ENCODE measurements around the gene MAN2A1.

MAN2A1 gene

GRCh38 chr5:109681763-109682162 lies 8.0 kb upstream of the MAN2A1 start:
- DNase-seq (ENCODE audit: low spot score): no peak

- no peak for DNase-seq (ENCODE audit: low spot score)
Observed at GRCh38 chr5:109682383-109682782, 7.3 kb upstream of the MAN2A1 start.

GRCh38 chr5:109685916-109686315 lies 3.8 kb upstream of the MAN2A1 start:
- DNase-seq (ENCODE audit: low spot score): no peak

- no peak for DNase-seq (ENCODE audit: low spot score)
Observed at GRCh38 chr5:109688630-109688969, 1.1 kb upstream of the MAN2A1 start.

- peak; percentile 98 for DNase-seq (ENCODE audit: low spot score)
Observed at GRCh38 chr5:109688970-109689739, 572 bp upstream of the MAN2A1 start.

GRCh38 chr5:109690242-109690974 lies 681 bp downstream of the MAN2A1 start:
- DNase-seq (ENCODE audit: low spot score): peak; percentile 47

- DNase-seq (ENCODE audit: low spot score): peak; percentile 82
Observed at GRCh38 chr5:109690975-109691574, 1.3 kb downstream of the MAN2A1 start.

- peak; percentile 18 for DNase-seq (ENCODE audit: low spot score)
Observed at GRCh38 chr5:109691996-109692395, 2.3 kb downstream of the MAN2A1 start.

GRCh38 chr5:109692852-109693251 lies 3.1 kb downstream of the MAN2A1 start:
- no peak for DNase-seq (ENCODE audit: low spot score)

GRCh38 chr5:109693535-109694400 lies 4.0 kb downstream of the MAN2A1 start:
- DNase-seq (ENCODE audit: low spot score): no peak

- no peak for DNase-seq (ENCODE audit: low spot score)
Observed at GRCh38 chr5:109694451-109694891, 4.7 kb downstream of the MAN2A1 start.

- no peak for DNase-seq (ENCODE audit: low spot score)
Observed at GRCh38 chr5:109695005-109695926, 5.5 kb downstream of the MAN2A1 start.

- DNase-seq (ENCODE audit: low spot score): no peak
Observed at GRCh38 chr5:109697339-109697738, 7.6 kb downstream of the MAN2A1 start.

GRCh38 chr5:109700516-109701153 lies 10.9 kb downstream of the MAN2A1 start:
- DNase-seq (ENCODE audit: low spot score): no peak

- no peak for DNase-seq (ENCODE audit: low spot score)
Observed at GRCh38 chr5:109701252-109701651, 11.5 kb downstream of the MAN2A1 start.

GRCh38 chr5:109701792-109702191 lies 12.1 kb downstream of the MAN2A1 start:
- DNase-seq (ENCODE audit: low spot score): peak; percentile 15

GRCh38 chr5:109703166-109703565 lies 13.4 kb downstream of the MAN2A1 start:
- no peak for DNase-seq (ENCODE audit: low spot score)

- DNase-seq (ENCODE audit: low spot score): peak; percentile 22
Observed at GRCh38 chr5:109703829-109704228, 14.1 kb downstream of the MAN2A1 start.

GRCh38 chr5:109704282-109704952 lies 14.7 kb downstream of the MAN2A1 start:
- DNase-seq (ENCODE audit: low spot score): no peak

- DNase-seq (ENCODE audit: low spot score): peak; percentile 52
Observed at GRCh38 chr5:109705596-109705995, 15.9 kb downstream of the MAN2A1 start.

Data from AG20443 (cell line).